Dedifferentiated amniotic fluid mesenchymal stem cell (primary cell): ENCODE results near the gene IRAK1BP1.
"Not testable (repeated sequence)": the region's sequence is repeated elsewhere in the genome, so short reads cannot be mapped to it uniquely, and the experiment has no call there.

Experiments
- DNase-seq: peaks from one replicate; pipeline ENCODE4 v3.0.0-alpha.2; 2016; ENCODE audit errors: extremely low spot score

The IRAK1BP1 gene

DNA sequence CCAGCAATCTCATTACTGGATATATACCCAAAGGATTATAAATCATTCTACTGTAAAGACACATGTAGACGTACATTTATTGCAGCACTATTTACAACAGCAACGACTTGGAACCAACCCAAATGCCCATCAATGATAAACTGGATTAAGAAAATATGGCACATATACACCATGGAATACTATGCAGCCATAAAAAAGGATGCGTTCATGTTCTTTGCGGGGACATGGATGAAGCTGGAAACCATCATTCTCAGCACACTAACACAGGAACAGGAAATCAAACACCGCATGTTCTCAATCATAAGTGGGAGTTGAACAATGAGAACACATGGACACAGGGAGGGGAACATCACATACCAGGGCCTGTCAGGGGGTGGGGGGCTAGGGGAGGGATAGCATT, 22.6 kb downstream of the IRAK1BP1 start:
- DNase-seq: not testable (repeated sequence)

DNA sequence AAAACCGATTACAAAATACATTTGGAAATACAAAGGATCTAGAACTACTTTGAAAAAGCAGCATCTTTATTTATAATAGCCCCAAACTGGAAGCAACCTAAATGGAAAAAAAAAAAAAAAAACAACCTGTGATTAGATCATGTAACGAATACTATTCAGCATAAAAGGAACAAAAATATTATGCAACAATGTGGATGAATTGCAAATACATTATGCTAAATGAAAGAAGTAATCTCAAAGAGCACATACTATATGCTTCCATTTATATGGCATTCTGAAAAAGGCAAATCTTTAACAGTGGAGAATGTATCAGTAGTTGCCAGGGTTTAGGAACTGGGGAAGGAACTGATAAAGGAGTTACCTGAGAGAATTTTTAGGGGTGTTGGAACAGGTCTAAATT, 28.9 kb downstream of the IRAK1BP1 start:
- DNase-seq: no peak

DNA sequence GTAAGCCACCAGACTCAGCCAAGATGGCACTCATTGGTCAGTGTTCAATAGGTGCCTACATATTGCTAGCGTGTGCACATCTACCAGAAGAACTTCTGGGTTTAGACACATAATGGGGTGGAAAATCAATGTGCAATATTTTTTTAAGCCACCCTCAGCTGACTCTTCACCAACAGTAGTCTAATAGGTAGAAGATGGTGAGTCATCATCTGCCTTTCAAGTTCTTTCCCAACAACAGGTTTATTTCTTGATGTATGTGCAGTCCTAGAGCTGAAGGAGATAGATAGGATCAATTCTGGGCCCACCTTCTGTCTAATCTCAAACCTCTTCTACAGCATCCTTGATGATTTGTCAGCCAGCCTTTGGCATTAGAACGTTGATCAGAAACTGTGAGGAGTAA, 41.3 kb downstream of the IRAK1BP1 start:
- no peak for DNase-seq

DNA sequence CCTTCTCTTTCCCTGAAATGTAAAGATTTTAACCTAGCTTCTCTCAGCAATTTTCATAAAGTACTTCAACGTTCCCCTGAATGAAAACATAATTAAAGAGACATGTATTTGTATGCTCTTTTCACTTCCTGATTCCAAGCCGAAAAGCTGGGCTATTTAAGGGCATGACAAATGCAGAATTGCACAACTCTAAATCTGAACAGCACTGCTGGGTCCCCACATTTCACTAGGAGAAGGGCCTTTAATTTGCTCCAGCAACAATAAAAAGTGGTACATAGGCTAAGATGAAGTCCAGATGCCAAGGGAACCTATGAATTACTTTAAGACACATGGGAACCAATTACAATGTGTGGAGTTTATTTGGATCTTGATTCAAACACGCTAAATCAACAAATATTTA, 42.0 kb downstream of the IRAK1BP1 start:
- peak; percentile 69 for DNase-seq

DNA sequence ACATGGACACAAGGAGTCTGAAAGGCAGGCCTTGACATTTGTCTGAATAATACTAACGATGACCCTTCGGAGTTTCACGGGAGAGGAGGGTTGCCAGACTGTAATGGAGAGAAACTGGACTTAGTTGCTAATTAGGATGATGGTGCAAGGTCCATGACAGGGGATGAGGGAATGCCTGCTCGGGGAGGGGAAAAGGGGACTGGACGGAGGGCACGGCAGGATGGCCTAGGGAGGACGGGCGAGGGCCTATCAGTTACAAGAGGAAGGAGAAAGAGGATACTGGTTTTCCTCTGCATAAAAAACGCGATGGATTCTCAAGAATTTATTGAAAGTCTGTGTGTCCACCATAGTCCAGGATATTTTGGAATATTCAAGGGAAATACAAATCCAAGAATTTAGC, 42.7 kb downstream of the IRAK1BP1 start:
- DNase-seq: no peak

DNA sequence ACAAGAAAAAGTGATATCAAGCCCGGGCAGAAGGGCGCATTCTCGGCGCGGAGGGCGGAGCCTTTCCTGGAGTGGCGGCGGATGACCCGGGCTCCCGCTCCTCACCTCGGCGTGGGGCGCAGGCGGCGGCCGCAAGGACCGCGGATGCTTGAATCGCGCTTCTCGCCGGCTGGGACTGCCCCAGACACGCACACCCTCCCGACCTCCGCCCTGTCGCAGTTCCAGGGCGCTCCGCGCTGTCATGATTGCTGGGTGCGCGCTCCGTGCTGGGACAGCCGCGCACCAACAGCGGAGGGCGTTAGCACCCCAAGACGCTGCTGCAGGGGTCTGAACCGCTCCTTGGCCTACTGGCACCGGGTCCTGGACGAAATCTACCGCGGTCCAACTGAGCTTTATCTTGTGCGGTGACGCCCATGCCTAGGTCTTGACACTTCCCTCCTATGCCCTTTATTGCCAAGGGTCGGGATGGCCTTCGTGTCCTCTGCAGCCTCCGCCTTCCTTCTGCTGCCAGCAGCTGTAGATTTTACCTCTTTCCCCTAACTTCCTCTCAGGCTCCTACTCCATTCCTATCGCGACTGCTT, 43.3 kb downstream of the IRAK1BP1 start:
- no peak for DNase-seq

DNA sequence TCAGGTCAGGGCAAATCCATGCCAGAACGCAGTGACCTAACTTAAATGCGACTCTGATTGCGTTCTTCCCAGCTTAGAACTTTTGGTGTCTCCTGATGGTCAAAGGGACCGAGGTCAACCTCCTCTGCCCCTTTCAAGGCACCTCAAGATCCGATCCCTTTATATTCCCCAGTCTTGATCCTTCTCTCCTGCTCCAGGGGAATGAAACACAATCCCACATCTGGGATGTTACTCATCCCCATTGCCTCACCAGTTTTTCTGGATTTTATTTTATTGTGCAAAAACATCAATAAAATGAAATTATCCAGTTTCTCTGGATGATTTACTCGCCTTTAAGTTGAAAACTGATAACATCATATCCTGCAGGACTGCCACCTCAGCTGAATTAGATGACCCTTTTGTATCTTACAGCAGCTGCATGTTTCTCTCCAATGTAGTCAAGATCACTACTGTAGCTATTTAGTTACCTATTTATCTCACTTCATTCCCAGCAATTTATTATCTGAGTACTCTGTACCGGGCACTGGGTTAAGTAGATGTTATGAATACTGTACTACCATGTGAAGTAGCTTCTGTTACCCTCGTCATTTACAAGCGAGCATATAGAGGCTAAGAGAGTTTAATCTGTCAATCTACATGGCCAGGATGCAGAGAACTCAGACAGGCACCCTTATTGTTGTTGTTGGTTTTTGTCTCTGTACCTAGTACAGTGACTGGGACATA, 44.0 kb downstream of the IRAK1BP1 start:
- no peak for DNase-seq

DNA sequence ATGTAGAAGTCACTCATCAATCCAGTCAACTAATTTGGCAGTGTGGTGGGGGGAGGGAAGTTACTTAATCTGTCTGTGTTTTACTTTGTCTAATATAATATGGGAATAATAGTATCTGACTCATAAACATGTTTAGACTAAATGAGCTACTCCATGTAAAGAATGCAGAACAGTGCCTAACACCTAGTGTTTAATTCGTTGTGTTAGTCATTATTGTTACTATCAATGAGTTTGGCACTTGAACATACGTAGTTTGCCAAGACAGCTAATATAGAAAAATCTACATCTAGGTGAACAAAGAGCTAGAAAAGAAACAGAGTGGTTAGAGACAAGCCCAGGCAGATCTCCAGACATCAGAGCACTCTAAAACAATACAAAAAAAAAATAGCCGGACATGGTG, 49.1 kb downstream of the IRAK1BP1 start:
- no peak for DNase-seq

DNA sequence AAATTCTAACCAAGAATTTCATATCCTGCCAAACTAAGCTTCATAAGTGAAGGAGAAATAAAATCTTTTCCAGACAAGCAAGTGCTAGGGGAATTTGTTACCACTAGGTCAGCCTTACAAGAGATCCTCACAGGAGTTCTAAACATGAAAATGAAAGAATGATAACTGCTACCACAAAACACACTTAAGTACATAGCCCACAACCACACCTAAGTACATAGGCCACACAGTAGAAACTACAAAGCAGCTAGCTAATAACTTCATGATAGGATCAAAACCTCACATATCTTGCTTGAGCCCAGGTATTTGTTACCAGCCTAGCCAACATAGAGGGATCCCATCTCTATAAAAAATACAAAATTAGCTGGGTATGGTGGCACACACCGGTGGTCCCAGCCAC, 50.4 kb downstream of the IRAK1BP1 start:
- no peak for DNase-seq

DNA sequence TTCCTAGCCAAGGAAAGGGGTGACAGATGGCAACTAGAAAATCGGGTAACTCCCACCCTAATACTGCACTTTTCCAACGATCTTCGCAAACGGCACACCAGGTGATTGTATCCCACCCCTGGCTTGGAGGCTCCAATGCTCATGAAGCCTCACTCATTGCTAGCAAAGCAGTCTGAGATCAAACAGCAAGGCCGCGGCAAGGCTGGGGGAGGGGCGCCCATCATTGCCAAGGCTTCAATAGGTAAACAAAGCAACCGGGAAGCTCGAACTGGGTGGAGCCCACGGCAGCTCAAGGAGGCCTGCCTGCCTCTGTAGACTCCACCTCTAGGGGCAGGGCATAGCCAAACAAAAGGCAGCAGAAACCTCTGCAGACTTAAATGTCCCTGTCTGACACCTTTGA, 53.8 kb downstream of the IRAK1BP1 start:
- not testable (repeated sequence) for DNase-seq

DNA sequence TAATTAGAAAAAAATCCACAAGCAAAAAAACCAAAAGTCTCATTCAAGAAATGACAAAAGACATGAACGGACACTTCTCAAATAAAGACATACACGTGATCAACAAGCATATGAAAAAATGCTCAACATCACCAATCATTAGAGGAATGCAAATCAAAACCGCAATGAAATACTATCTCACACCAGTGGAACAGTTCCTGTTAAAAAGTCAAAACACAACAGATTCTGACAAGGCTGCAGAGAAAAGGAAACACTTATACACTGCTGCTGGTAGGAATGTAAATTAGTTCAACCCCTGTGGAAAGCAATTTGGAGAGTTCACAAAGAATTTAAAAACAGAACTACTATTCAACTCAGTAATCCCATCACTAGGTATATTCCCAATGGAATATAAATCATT, 58.0 kb downstream of the IRAK1BP1 start:
- DNase-seq: no peak

DNA sequence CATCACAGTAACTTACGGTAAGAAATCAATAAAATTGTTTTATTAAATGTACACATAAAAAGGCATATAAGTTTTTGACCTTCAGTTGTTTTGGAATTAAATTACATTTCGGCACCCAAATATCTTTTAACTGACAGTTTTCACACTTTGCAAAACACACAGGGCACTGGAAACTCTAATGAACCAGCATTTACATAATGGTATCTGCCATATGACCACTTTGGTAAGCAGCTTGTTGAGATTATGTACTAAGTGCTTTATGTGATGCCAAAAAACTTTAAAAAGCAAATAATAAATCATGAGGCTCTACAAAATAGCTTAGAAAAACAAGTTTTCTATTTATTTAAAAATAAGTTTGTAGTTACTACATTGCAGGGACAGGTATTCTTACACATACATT, 68.2 kb downstream of the IRAK1BP1 start:
- no peak for DNase-seq

DNA sequence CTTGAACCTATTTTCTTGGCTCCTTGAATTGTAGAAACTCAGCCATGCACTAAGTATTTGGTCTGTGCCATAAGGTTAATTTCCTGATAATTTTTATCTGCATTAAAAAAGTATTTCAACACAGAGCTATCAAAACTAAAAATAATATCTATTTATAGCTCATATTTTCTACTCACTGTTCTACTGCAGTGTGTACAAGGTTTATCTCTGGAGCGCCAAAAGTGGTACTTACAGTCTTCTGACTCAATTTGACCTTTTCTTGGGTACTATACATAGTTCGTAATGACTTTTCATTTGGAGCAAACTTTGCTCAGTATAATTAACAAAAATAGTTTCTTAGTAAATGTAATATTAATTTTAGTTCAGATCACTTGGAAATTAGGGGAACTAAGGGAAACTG, 69.2 kb downstream of the IRAK1BP1 start:
- DNase-seq: no peak

DNA sequence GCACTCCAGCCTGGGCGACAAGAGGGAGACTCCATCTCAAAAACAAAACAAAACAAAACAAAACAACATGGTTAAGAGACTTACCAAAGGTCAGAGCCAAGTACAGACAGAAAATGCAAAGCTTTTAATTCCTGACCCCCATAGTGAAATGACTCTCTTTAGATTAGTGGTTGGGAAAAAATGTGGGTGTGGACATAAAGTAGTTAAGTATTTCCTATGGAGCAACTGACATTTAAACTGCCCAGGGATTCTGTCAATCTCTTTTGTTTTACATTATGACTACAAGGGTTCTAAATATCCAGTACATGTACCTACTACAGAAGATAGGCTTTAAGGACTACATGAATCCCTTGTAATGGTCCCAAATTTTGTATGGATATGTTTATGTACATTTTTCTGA, 75.1 kb downstream of the IRAK1BP1 start:
- no peak for DNase-seq

DNA sequence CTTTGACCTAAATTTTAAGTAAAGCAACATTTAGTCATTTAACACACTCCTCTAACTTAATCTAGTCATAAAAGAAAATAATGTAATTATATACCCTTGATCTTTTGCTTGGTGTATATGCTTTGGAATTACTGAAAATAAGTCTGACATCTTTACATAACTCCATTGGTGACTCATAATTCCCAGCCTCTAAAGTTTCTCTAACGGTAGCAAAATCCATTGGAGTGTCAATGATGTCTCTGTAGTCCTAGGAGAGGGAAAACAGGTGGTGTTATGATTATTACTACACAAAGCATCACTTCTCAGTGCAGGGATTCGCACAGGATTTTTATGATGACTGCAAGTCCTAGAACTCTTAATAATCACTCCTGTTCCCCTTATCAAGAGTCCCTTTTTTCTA, 80.2 kb downstream of the IRAK1BP1 start:
- no peak for DNase-seq

DNA sequence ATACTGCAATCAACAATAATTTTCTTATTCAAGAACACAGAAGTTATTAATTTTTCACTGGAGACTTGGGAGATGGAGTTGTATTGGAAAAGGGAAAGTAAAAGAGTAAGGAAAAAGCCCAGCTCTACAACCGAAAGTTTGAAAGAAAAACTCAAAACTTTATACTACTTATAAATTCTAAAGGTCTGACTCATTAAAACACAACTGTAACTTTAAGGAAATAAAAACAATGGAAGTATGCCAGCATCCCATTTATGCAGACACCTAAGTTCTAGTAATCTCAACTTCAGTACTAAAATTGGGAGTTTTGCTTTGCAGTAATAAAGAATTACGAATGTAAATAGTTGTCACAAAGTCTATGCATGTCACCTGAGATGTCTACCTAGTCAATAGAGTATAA, 80.6 kb downstream of the IRAK1BP1 start:
- DNase-seq: no peak

DNA sequence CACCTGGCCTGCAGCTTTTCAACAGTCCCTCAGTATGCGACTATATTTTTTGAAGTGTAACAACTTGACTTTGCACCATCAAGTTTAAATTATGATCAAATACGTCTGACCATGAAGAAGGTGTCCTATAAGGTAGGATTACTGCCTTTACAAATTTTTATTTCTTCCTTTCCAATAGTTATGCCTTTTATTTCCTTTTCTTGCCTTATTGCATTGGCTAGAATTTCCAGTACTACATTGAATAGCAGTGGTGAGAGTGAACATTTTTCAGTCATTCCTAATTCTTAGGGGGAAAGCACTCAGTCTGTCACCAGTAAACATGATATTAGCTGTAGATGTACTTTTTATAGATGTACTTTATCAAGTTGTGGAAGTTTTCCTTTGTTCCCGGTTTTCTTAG, 81.4 kb downstream of the IRAK1BP1 start:
- no peak for DNase-seq

DNA sequence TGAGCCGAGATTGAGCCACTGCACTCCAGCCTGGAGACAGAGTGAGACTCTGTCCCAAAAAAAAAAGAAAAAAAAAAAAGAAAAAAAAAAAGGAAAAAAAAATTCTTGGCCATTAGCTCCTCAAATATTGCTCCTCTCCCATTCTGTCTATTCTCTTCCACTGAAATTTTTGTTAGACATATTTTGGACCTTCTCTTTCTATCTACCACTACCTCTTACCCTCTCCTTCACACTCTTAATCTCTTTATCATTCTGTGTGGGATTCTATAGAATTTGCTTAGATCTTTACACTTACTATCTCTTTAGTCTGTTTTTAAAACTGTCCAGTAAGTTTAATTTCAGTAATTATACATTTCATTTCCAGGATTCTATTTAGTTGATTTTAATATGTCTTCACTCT, 85.0 kb downstream of the IRAK1BP1 start:
- DNase-seq: no peak
